ENCODE results near the gene PROKR1.

GRCh38 chr2:68658266-68658665 lies 14.9 kb downstream of the PROKR1 start:
- TF ChIP-seq POLR2A (IDR thresholded peaks at IDR 0.05) (no peak), CTCF (IDR thresholded peaks at IDR 0.05) (no peak)

All from tibial nerve (tissue), 3 donors.